OCI-LY3 (cell line): ENCODE measurements around the gene ADARB2.

ENCODE experiments used
- EZH2phosphoT487 ChIP-seq: fragments of 200-600 bp; shearing (Covaris generic); IDR thresholded peaks from 2 replicates; pipeline ENCODE4 v1.6.1; 2018; ENCODE audit warnings: antibody characterized with exemption, mixed run types, low read depth
- TF ChIP-seq, protein P1 (sequence below): fragments of 200-600, 300-600 bp; sonication (generic); IDR thresholded peaks from 2 replicates; pipeline ENCODE4 v1.5.1; 2014; ENCODE audit warnings: antibody characterized with exemption, low read length, low read depth

DNA sequence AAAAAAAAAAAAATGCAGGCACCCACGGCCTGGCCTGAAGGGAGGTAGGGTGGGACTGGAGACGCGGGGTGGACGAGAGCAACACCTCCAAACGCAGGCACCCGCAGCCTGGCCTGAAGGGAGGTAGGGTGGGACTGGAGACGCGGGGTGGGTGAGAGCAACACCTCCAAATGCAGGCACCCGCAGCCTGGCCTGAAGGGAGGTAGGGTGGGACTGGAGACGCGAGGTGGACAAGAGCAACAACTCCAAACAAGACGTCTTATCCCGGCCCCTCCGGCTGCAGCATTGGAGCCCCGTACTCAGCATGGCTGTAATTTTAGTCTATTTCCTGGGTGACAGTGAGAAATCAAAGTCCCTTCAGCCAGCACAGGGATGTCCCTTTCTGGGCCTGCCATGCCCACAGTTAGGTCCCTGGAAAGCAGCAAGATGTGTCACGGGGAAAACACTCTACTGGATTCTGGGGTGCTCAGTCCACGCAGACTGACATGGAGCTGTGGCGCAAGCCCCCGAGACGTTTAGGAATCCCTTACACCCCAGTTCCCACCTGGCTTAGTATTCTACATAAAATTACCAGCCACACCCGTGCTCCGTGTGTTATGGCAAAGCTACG, 561.3 kb downstream of the ADARB2 start:
- TF ChIP-seq, protein P1, sequence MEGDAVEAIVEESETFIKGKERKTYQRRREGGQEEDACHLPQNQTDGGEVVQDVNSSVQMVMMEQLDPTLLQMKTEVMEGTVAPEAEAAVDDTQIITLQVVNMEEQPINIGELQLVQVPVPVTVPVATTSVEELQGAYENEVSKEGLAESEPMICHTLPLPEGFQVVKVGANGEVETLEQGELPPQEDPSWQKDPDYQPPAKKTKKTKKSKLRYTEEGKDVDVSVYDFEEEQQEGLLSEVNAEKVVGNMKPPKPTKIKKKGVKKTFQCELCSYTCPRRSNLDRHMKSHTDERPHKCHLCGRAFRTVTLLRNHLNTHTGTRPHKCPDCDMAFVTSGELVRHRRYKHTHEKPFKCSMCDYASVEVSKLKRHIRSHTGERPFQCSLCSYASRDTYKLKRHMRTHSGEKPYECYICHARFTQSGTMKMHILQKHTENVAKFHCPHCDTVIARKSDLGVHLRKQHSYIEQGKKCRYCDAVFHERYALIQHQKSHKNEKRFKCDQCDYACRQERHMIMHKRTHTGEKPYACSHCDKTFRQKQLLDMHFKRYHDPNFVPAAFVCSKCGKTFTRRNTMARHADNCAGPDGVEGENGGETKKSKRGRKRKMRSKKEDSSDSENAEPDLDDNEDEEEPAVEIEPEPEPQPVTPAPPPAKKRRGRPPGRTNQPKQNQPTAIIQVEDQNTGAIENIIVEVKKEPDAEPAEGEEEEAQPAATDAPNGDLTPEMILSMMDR = no peak
- TF ChIP-seq EZH2phosphoT487 = no peak
